Nephron progenitor cell (in vitro differentiated cells): Measurements from ENCODE around the gene CEP43.

Experiments
- DNase-seq: peaks from one replicate; pipeline ENCODE4 v3.0.0; 2021
- H3K27ac Mint-ChIP-seq: 2 replicates; pipeline ENCODE4 v1.8.0; 2021; ENCODE audit warnings: mild to moderate bottlenecking, moderate library complexity, mixed read lengths
- H3K27me3 Mint-ChIP-seq: 2 replicates; pipeline ENCODE4 v1.8.0; 2021; ENCODE audit warnings: mild to moderate bottlenecking, low read depth, mixed read lengths; ENCODE audit not compliant: poor library complexity
- H3K36me3 Mint-ChIP-seq: 2 replicates; pipeline ENCODE4 v1.8.0; 2021; ENCODE audit warnings: low read depth, mixed read lengths
- H3K4me1 Mint-ChIP-seq: 2 replicates; pipeline ENCODE4 v1.8.0; 2021; ENCODE audit warnings: mixed read lengths
- H3K4me3 Mint-ChIP-seq: 2 replicates; pipeline ENCODE4 v1.8.0; 2021; ENCODE audit warnings: mild to moderate bottlenecking, moderate library complexity, mixed read lengths
- H3K9me3 Mint-ChIP-seq: 2 replicates; pipeline ENCODE4 v1.8.0; 2021; ENCODE audit warnings: mild to moderate bottlenecking, moderate library complexity, mixed read lengths
- TF ChIP-seq, protein P1 (sequence below): fragments of 200-600 bp; sonication (generic); IDR thresholded peaks from 2 replicates; pipeline ENCODE4 v1.5.0; 2021; ENCODE audit warnings: antibody characterized with exemption

The CEP43 gene

DNA sequence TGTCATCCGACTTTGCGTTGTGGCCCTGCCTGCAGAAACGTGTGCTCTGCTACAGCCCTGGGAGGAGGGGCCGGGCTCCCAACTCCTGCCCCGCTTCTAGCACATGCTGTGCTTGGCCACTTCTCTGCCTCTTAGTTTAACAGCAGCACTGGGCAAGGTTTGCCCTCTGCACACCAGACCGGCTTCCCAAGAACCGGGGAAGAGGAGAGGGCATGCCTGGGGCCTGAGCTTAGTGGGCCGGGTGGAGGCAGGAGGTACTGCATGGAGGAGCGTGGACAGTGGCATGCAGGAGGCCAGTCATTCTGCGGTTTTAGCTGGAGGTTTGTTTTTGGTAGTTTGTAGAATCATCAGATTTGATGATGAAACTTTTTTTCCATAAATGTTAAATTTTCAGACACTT lies 45.5 kb downstream of the CEP43 start:
- no peak overlapping the region for H3K4me3 Mint-ChIP-seq
- H3K9me3 Mint-ChIP-seq = no peaks in the 10 kb centered on the region
- no peak overlapping the region for H3K27ac Mint-ChIP-seq
- TF ChIP-seq, protein P1, sequence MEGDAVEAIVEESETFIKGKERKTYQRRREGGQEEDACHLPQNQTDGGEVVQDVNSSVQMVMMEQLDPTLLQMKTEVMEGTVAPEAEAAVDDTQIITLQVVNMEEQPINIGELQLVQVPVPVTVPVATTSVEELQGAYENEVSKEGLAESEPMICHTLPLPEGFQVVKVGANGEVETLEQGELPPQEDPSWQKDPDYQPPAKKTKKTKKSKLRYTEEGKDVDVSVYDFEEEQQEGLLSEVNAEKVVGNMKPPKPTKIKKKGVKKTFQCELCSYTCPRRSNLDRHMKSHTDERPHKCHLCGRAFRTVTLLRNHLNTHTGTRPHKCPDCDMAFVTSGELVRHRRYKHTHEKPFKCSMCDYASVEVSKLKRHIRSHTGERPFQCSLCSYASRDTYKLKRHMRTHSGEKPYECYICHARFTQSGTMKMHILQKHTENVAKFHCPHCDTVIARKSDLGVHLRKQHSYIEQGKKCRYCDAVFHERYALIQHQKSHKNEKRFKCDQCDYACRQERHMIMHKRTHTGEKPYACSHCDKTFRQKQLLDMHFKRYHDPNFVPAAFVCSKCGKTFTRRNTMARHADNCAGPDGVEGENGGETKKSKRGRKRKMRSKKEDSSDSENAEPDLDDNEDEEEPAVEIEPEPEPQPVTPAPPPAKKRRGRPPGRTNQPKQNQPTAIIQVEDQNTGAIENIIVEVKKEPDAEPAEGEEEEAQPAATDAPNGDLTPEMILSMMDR = no peak
- peaks cover 4% of the 10 kb centered on the region for H3K4me1 Mint-ChIP-seq
- no peak for DNase-seq
- H3K27me3 Mint-ChIP-seq = no peaks in the 10 kb centered on the region
- H3K36me3 Mint-ChIP-seq = peaks cover 54% of the 10 kb centered on the region

DNA sequence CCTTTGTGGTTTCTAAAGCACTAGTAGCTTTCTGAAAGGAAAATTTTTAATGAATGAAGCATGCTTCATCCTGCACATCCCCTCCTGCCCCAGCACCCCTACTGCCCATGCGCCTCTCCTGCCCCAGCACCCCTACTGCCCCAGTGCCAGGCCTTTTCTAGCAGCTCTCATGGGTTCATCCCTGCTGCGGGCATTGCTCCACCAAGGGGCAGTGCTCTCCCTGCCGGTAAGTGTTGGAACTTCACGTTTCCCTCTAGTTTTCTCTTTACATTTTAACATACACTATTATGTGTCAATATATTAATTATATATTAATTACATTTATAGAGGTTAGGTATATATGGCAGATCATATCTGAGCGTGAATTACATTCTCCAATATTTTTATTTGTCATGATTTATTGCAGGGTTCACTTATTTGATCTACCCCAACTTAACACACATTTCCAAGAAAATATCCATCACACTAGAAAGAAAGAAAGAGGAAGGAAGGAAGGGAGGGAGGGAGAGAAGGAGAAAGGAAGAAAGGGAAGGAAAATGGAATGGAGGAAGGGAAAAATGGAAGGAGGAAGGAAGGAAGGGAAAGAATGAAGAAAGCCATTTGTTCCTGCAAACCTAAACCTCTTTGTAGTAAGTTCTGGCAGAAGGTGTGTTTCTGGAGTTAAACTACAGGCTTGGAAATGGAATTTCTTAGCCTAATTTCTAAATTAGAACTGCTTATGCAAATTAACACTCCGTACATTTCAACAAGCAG lies 46.8 kb downstream of the CEP43 start:
- Mint-ChIP-seq H3K36me3 (peaks cover 55% of the 10 kb centered on the region), H3K9me3 (no peaks in the 10 kb centered on the region), H3K4me1 (peaks cover 4% of the 10 kb centered on the region), H3K27me3 (no peaks in the 10 kb centered on the region), H3K4me3 (no peak overlapping the region), H3K27ac (no peak overlapping the region)
- no peak for DNase-seq
- TF ChIP-seq, protein P1 = no peak

DNA sequence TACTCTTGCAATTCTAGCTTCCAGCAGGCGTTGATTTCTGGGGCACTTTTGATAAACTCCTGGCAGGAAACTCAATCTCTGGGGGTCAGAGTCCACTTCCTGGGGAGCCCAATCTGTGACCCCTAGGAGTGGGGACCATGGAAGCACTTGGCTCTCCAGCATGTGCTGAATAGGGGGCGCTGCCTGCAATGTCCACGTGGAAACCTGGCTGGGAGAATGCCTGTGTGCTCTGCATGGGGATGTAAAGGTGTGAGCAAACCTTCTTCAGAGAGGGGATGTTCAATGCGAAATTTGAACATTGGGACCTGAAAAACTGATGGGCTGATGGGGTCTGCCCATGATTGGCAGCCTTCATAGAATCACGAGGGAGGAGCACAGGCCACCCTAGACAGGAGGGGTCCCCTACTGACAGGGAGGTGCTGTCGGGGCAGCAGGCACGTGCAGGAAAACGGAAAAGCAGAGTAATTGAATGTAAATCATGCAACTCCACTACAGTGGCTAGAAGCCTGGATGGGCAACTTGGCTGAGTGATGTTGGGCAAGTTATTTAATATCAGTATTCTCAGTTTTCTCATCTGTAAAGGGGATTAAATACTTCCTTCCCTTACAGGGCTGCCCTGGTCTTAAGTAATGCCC lies 47.8 kb downstream of the CEP43 start:
- Mint-ChIP-seq H3K27me3 (no peaks in the 10 kb centered on the region), H3K27ac (no peak overlapping the region), H3K9me3 (no peaks in the 10 kb centered on the region), H3K4me3 (no peak overlapping the region), H3K4me1 (peaks cover 4% of the 10 kb centered on the region), H3K36me3 (peaks cover 48% of the 10 kb centered on the region)
- TF ChIP-seq, protein P1 = no peak
- DNase-seq = no peak

DNA sequence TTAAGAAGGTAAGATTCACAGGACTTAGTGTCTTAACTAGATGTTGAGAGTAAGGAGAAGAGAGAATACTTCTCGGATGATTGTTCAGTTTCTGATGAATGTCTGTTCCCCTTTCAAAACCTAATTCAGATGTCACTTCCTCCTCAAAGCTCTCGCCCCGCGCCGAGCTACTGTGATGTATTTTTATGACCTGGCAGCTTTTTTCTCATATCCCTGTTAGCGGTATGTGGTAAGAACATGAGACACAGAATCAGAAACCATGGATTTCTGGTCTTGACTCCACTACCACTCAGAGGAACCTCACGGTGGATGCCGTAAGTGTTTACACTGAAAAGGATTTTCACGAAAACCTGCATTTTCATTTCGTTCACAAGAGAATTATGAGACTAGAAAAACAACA lies 48.4 kb downstream of the CEP43 start:
- Mint-ChIP-seq H3K9me3 (no peaks in the 10 kb centered on the region), H3K4me1 (peaks cover 4% of the 10 kb centered on the region), H3K36me3 (peaks cover 44% of the 10 kb centered on the region), H3K27ac (no peak overlapping the region), H3K27me3 (no peaks in the 10 kb centered on the region), H3K4me3 (no peak overlapping the region)
- TF ChIP-seq, protein P1 = no peak
- DNase-seq = no peak
